GM11168 (cell line): ENCODE measurements around the gene FAM47E.

Source experiments
- in situ Hi-C: fragments of 300-500 bp; cut with MboI; formaldehyde crosslinking; loops from one replicate; pipeline ENCODE4 v1.12.0; 2022; ENCODE audit warnings: low sequenced_read_pairs; ENCODE audit not compliant: unreplicated experiment

FAM47E gene

GRCh38 chr4:76293772-76294171, 42.3 kb downstream of the FAM47E start:
- in situ Hi-C loops, result no loop called here

GRCh38 chr4:76296286-76296820, 44.8 kb downstream of the FAM47E start:
- in situ Hi-C loops, result no loop called here

GRCh38 chr4:76298227-76298626, 46.7 kb downstream of the FAM47E start:
- in situ Hi-C loops, result no loop called here

- in situ Hi-C loops, result loop anchor here (10.0 kb wide), 1 partner anchor 105 kb away; no protein-coding TSS in a partner anchor
These were observed 48.5 kb downstream of the FAM47E start for GRCh38 chr4:76300012-76300411.

- in situ Hi-C loops, result loop anchor here (10.0 kb wide), 1 partner anchor 106 kb away; no protein-coding TSS in a partner anchor
These were observed 49.7 kb downstream of the FAM47E start for GRCh38 chr4:76301068-76301774.

GRCh38 chr4:76301775-76302162, 50.2 kb downstream of the FAM47E start:
- in situ Hi-C loops, result loop anchor here (10.0 kb wide), 1 partner anchor 107 kb away; no protein-coding TSS in a partner anchor

GRCh38 chr4:76302826-76303438, 51.4 kb downstream of the FAM47E start:
- in situ Hi-C loops, result loop anchor here (10.0 kb wide), 1 partner anchor 108 kb away; no protein-coding TSS in a partner anchor

GRCh38 chr4:76305033-76305687, 53.6 kb downstream of the FAM47E start:
- in situ Hi-C loops, result loop anchor here (10.0 kb wide), 1 partner anchor 110 kb away; no protein-coding TSS in a partner anchor

GRCh38 chr4:76305971-76306881, 54.7 kb downstream of the FAM47E start, which contains the start of gene STBD1:
TSS of gene STBD1 (plus strand) at chr4:76306733. CDS start at chr4:76306770, 37 bp downstream.
- in situ Hi-C loops, result loop anchor here (10.0 kb wide), 1 partner anchor 111 kb away; no protein-coding TSS in a partner anchor

GRCh38 chr4:76306882-76307659, 55.5 kb downstream of the FAM47E start:
- in situ Hi-C loops, result loop anchor here (10.0 kb wide), 1 partner anchor 112 kb away; no protein-coding TSS in a partner anchor

- in situ Hi-C loops, result loop anchor here (10.0 kb wide), 1 partner anchor 113 kb away; no protein-coding TSS in a partner anchor
These were observed 56.1 kb downstream of the FAM47E start for GRCh38 chr4:76307660-76308014.

GRCh38 chr4:76308548-76308947, 57.0 kb downstream of the FAM47E start:
- in situ Hi-C loops, result loop anchor here (10.0 kb wide), 1 partner anchor 114 kb away; no protein-coding TSS in a partner anchor

GRCh38 chr4:76309939-76310550, 58.5 kb downstream of the FAM47E start:
- in situ Hi-C loops, result loop anchor here (10.0 kb wide), 1 partner anchor 115 kb away; no protein-coding TSS in a partner anchor

GRCh38 chr4:76310683-76311082, 59.2 kb downstream of the FAM47E start:
- in situ Hi-C loops, result no loop called here

- in situ Hi-C loops, result no loop called here
These were observed 60.4 kb downstream of the FAM47E start for GRCh38 chr4:76311896-76312331.

- in situ Hi-C loops, result no loop called here
These were observed 60.9 kb downstream of the FAM47E start for GRCh38 chr4:76312457-76312856.

- in situ Hi-C loops, result no loop called here
These were observed 62.0 kb downstream of the FAM47E start for GRCh38 chr4:76313547-76313946.

GRCh38 chr4:76315267-76315918, 63.9 kb downstream of the FAM47E start:
- in situ Hi-C loops, result no loop called here
